ENCODE data around the gene ABHD17B. TPM values are rescaled to one million over a fixed set of nuclear protein-coding genes. Genes with fewer than 3 reads are reported as not detected.

Gene ABHD17B
- total and polyA plus RNA-seq, 2 experiments from 2014 or later, result 7.7 to 10.7 TPM

GRCh38 chr9:71819115-71819739, 91.8 kb downstream of the ABHD17B start:
- H3K9me3 ChIP-seq (ENCODE audit: low read depth), result no peaks in the 10 kb centered on the region
- H2AFZ ChIP-seq, result no peak overlapping the region
- no peak for TF ChIP-seq EZH2 (IDR thresholded peaks at IDR 0.05; ENCODE audit: insufficient read depth, poor library complexity, severe bottlenecking)
- no peak for TF ChIP-seq EZH2phosphoT487 (IDR thresholded peaks at IDR 0.05; ENCODE audit: insufficient read depth, low read depth)
- H3F3A ChIP-seq (ENCODE audit: insufficient read depth), result peaks cover 8% of the 10 kb centered on the region
- H3K4me3 ChIP-seq, result no peak overlapping the region
- H3K27ac ChIP-seq, result no peak overlapping the region
- in situ Hi-C loops (cut with MboI), result loop anchor here (25.0 kb wide), 1 partner anchor 443 kb away; no protein-coding TSS in a partner anchor
- peaks cover 9% of the 10 kb centered on the region for H3K4me1 ChIP-seq (ENCODE audit: insufficient read depth)
- DNase-seq, result peak; percentile 53
- no peak overlapping the region for H3K4me2 ChIP-seq (ENCODE audit: unreplicated experiment)
- no peaks in the 10 kb centered on the region for H4K20me1 ChIP-seq (ENCODE audit: insufficient read depth)
- WGBS, 2 experiments (ENCODE audit: low coverage in 1 of 2, low lambda C conversion rate in 2 of 2, missing lambda C conversion rate in 2 of 2), result 76 to 81% methylated on average over 8 of the region's 8 CpGs
- no peaks in the 10 kb centered on the region for H3K79me2 ChIP-seq (ENCODE audit: insufficient read depth)
- no peaks in the 10 kb centered on the region for H3K9me2 ChIP-seq (ENCODE audit: insufficient read depth)
- H3K27me3 ChIP-seq (replicated peaks; ENCODE audit: insufficient read depth), result no peaks in the 10 kb centered on the region
- no peaks in the 10 kb centered on the region for H3K36me3 ChIP-seq (ENCODE audit: low read depth)
- no peak overlapping the region for H3K9ac ChIP-seq

- Histone ChIP-seq H3K27me3 (replicated peaks; ENCODE audit: insufficient read depth) (no peaks in the 10 kb centered on the region), H3K9ac (no peak overlapping the region), H3K4me2 (ENCODE audit: unreplicated experiment) (no peak overlapping the region), H3K4me3 (no peak overlapping the region), H3K4me1 (ENCODE audit: insufficient read depth) (peaks cover 14% of the 10 kb centered on the region), H3K9me3 (ENCODE audit: low read depth) (no peaks in the 10 kb centered on the region), H3K36me3 (ENCODE audit: low read depth) (no peaks in the 10 kb centered on the region), H2AFZ (no peak overlapping the region), H4K20me1 (ENCODE audit: insufficient read depth) (no peaks in the 10 kb centered on the region), H3K27ac (no peak overlapping the region), H3K9me2 (ENCODE audit: insufficient read depth) (no peaks in the 10 kb centered on the region), H3K79me2 (ENCODE audit: insufficient read depth) (no peaks in the 10 kb centered on the region), H3F3A (ENCODE audit: insufficient read depth) (peaks cover 13% of the 10 kb centered on the region)
- in situ Hi-C loops (cut with MboI), result loop anchor here (25.0 kb wide), 1 partner anchor 445 kb away; no protein-coding TSS in a partner anchor
- DNase-seq, result no peak
- TF ChIP-seq EZH2 (IDR thresholded peaks at IDR 0.05; ENCODE audit: insufficient read depth, poor library complexity, severe bottlenecking) (no peak), EZH2phosphoT487 (IDR thresholded peaks at IDR 0.05; ENCODE audit: insufficient read depth, low read depth) (no peak)
- 87 to 91% methylated on average over 9 of the region's 9 CpGs for WGBS, 2 experiments (ENCODE audit: low coverage in 1 of 2, low lambda C conversion rate in 2 of 2, missing lambda C conversion rate in 2 of 2)
Measured at GRCh38 chr9:71816916-71817451, 94.0 kb downstream of the ABHD17B start.

Small RNAs within 50 kb of the gene (small RNA-seq; reads per million reads assigned to genes)
- not detected for gene RF00019 (ENCODE audit: low read depth, low replicate concordance)

Other genes starting within 250 kb of the ABHD17B start
- gene CEMIP2, start 142.7 kb downstream of the ABHD17B start, total RNA-seq (2014; rRNA removed; shearing (Covaris generic)), result 29.3 and 40.4 TPM in 2 replicates
- 11.5 and 12.7 TPM in 2 replicates for gene CEMIP2, start 142.7 kb downstream of the ABHD17B start, polyA plus RNA-seq (2016; fragmentation: Nextera tagmentation; extraction: Ambion mirVana)
- 12.1 and 16.3 TPM in 2 replicates for gene C9orf85, start 446 bp upstream of the ABHD17B start, total RNA-seq (2014; rRNA removed; shearing (Covaris generic))
- gene C9orf85, start 446 bp upstream of the ABHD17B start, polyA plus RNA-seq (2016; fragmentation: Nextera tagmentation; extraction: Ambion mirVana), result 11.8 and 13.2 TPM in 2 replicates
- gene C9orf57, start 149.4 kb upstream of the ABHD17B start, total RNA-seq (2014; rRNA removed; shearing (Covaris generic)), result not detected in 2 replicates
- not detected in 2 replicates for gene C9orf57, start 149.4 kb upstream of the ABHD17B start, polyA plus RNA-seq (2016; fragmentation: Nextera tagmentation; extraction: Ambion mirVana)
- not detected in 2 replicates for gene GDA, start 238.2 kb upstream of the ABHD17B start, total RNA-seq (2014; rRNA removed; shearing (Covaris generic))
- gene GDA, start 238.2 kb upstream of the ABHD17B start, polyA plus RNA-seq (2016; fragmentation: Nextera tagmentation; extraction: Ambion mirVana), result not detected in 2 replicates